Pulmonary artery endothelial cell (primary cell): Measurements from ENCODE around the gene ZBTB47. TPM values are rescaled to one million over a fixed set of nuclear protein-coding genes. Genes with fewer than 3 reads are reported as not detected.

Source experiments
- DNase-seq: peaks from one replicate; pipeline ENCODE4 v3.0.0-alpha.2; 2011; ENCODE audit warnings: low read depth, low spot score
- total RNA-seq: library from RNA; depleted of rRNA; stranded (reverse); fragments of >200 nt; gene quantifications from 2 replicates; pipeline ENCODE4 v1.2.3, GENCODE V29; 2014

Gene ZBTB47
- total RNA-seq, 1 donor from 2014 or later = 22.4 TPM

DNA sequence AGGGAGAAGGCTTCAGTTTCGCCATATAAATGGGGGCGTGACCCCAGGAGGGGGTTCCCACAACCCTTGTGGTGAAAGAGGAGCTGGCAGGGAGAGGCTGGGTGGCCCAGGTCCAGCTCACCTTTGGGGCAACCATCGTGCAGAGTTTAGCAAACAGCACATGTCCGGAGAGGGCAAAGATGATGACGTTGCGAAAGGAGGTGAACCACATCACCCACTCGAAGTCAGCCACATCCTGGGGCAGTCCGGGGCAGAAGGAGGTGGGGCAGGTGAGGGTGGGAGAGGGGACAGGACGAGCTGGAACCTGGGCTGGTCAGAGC lies 45.4 kb downstream of the ZBTB47 start:
- no peak for DNase-seq

DNA sequence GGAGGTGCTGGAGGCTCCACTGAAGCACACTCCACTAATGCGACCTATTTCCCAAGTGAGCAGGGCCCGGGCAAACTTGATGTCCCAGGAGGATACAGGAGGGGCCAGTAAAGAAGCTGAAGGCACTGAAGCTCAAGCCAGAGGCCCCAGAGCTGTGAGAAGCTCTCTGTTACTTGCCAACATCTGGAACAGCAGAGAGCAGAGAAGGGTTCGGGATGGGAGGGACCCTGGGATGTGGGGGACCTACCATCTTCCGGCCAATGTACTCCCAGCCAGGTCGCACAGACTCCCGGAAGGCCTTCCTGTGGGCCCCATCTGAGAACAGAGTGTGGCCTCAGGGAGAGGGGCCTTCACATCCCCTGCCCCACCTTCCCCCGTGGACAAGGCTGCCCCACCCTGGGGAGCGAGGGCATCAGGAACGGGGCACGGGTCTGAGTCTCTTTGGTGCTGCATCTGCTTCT lies 46.0 kb downstream of the ZBTB47 start:
- no peak for DNase-seq

DNA sequence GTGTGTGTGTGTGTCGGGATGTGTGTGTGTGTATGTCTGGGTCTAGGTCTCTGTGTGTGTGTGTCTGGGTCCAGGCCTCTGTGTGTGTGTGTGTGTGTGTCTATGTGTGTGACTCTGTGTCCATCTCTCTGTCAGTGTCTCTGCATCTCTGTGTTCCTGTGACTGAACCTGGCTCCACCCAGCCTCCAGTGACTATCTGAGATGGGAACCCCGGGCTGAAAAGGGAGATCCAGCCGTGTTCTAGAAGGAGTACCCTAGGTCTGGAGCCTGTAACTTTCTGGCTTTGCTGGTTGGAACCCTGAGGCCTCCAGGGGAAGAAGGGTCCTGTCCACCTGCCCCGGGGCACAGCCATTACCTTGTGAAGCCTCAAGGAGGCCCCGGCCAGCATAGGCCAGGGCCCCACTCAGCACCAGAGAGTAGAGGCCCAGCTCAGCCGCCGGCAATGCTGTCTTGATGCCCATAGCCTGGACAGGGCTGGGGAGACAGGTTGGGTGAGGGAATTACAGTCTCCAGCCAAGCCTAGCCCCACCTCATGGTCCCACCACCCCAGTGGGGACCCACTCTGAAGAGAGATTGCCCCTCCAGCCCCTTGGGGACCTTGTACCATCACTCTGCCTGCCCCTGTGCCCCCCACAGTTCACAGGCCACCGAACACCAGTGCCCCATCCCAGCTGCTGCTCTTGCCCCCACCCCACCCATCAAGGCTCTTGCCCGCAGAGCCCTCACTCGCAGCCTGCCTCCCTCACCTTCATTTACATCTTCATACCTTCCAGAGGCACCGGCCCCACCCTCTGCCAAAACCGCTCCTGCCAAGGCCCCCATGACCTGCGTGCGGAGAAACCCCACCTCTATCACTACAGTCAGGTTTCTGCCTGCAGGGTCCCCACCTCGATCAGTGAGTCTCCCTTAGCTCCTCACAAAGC lies 47.1 kb downstream of the ZBTB47 start:
- no peak for DNase-seq

DNA sequence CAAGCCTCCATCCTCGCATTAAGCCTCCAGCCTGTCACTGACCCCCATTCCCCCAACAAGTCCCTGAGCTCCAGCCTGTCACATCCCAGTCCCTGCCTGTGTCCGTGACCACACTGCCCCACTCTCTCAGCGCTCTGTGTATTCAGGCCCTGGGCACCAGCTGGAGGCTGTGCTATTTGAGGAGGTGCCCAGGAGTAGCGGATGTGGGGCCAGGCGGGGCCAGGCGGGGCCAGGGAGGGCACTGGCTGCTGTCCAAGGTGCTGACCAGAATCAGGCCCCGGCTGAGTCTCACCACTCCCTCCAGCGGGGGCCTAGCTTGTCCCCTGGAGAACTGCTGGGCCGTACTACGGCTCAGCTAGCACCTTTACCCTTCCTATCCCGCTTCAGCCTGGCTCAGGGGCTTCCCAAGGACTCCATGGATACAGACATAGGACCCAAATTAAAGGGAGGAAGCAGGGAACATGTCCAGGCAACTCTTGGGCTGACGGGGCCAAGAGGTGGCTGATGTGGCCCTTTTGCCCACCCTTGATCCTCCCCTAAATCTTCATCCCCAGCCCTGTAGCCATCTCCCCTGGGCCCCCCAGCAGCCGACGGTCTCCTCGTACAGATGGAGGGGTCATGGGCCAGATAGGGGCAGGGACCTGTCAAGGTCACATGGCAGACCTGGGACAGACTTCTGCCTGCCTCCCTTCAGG lies 48.0 kb downstream of the ZBTB47 start:
- DNase-seq = no peak

DNA sequence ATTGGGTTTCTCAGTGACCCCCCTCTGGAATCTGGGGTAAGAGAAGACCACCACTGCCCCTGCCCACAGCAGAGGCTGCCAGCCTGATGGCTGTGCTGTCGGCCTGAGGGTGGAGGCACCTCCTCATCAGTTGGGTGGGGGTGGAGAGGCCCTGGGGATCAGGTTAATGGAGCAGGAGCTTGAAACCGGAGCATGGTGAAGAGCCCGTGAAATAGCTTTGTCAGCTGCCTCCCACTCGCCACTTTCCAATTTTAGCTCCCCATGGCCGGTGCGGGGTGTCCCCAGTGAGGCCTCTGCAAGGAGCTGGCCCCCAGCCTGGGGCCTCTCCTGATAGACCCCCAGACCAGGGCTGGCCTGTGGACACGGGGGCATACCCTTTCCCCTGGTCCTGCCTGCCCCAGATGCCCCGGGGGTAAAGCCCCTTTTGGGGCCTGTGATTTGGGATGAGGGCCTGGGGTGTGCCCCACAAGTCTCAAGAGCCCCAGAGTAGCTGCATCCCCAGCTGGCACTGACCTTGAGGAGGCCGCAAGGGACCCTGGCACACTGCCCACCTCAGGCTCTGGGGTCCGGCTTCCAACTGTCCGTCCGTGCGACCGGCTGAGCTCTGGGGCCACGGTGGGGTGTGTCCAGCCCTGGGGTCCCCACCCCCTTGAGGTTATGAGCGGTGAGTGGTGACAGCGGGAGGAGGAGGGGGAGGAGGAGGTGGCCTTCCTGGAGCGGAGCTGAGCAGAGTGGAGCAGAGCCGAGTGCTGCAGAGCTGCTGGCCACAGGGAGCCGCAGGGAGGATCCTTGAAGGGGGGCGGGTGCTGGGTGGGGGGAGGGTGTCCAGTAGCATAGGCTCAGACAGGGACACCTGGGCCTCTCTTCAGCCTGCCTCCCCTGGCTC lies 48.8 kb downstream of the ZBTB47 start, which contains the start of gene HHATL:
TSS of gene HHATL (minus strand) at position 733 of the 886 bp plus-strand sequence. CDS start 1,972 bp downstream, outside the sequence.
- DNase-seq = no peak

DNA sequence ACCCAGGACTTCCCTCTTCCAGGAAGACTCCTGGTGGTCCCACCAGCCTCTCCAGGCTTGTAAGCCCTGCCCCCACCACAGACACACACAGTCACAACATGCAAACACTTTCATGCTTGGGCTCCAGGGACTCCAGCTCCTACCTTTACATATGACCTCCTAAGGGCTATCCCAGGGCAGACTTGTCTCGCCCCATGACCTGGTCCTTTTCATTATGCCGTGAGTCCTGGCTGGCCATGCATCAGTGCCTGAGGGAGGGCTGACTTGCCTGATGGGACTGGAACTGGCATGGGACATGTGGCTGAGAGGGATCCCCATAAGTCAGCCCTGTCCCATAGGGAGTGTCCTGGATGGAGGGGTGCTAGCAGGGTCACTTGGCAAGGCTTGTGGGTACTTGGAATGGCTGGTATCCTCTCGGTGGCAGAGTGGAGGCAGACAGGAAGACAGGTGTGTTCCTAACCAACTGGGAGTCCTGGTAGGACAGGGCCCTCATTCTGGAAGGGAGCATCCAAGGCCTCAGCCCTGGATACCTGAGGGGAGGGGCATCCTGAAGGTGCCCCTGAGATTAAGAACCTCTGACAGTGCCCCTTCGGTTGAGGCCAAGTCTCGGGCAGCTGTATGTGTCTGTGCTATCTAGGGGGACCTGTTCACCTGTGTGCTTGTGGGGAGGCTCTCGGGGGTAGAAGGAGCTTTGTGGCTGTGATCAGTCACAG lies 49.6 kb downstream of the ZBTB47 start:
- DNase-seq = no peak

DNA sequence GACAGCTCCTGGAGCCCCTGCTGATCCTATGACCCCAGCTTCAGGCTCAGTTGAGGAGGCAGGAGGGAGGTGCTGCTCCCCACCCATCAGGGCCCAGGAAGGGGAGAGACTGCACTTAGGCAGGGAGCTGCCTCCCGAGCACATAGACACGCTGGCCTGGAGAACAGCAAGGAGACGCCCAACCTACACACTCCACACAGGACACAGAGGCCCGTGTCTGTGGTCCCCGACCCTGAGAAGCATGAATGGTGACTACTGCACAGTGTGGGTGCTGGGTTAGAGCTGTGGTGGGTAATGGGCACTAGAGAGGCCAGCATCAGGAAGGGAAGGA lies 50.2 kb downstream of the ZBTB47 start:
- no peak for DNase-seq

DNA sequence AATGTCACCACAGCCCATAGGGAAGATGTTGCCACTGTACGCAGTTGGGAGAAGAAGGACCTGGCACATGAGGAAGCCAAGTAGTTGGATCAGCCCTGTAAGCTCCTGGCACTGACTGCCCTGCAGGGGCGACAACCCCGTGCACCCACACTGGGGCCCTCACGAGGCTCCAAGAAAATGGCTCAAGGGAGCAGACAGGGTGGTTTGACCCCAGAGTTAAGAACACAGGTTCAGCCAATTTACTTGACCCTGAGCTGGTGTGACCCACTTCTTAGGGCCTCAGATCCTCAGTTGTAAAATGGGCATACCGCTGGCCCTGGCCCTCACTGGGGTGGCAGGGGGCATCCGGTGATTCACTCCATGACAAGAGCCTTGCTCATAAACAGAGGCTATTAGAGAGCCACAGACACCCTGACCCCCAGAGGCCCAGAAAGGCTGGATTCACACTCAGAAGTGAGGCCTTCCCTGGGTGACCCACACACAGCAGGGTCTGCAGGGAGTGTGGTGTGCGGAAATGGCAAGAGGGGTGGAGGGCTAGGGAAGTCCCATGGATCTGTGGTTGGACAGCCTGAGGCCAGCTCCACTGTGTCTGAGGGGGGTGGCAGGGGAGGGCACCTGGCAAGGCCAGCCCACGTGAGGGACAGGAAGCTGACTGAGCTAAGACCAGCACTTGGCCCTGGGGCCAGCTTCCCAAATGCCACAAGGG lies 50.8 kb downstream of the ZBTB47 start:
- no peak for DNase-seq

DNA sequence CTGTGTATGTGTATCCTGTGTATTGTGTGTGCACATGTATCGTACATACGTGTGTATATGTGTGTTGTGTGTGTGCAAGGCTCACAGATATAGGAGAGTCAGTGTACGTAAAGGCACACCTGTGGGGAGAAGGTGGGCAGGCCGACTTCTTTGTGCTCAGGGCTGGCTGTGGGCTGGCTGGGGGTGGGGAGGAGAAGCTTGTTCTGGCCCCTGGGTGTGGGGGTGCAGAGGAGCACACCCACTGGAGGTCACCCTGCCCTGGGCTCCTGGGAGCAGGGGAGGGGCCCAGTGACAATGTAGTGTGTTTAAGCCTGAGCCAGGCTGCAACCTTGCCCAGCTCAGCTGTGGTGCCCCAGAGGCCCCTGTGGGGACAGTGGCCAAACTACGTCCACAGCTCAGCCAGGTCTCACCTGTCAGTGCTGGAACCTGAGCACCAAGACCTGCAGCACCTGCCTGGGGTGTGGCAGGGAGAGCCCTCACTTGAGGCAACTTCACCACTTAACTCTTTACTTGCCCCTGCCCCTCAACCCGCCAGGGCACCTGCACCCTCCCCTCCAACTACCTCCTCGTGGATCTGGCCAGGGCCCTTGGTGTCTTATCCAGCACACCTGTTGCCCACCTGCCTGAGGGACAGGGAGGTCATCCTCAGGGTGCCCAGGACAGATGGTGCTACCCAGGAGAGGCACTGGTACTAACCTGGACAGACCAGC lies 51.7 kb downstream of the ZBTB47 start:
- DNase-seq = no peak

DNA sequence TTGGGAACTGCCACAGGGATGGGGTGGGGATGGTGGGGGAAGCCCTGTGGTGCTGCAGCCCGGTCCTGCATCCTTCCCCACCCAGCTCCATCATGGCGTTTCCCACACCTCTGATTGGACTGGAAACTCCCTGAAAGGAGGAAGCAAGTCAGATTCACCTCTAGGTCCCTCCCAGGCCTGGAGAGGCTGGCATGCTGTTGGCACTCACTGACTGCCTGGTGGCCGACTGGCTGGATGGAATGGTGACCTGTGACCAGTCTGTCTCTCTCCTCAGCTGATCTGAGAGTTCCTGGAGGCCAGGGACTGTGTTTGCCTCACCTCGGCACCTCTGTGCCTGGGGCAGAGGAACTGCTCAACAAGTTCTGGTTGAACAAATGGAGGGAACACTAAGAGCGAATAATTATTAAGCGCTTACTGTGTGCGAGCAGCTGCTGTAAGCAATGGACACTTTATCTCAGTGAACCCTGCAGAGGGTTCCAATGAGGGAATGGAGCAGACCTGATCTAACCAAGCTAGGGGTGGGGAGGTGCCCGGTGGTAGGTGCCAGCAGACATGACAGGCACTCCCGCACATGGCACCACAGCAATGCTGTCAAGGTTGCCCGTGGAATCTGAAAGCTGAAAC lies 52.6 kb downstream of the ZBTB47 start:
- no peak for DNase-seq

DNA sequence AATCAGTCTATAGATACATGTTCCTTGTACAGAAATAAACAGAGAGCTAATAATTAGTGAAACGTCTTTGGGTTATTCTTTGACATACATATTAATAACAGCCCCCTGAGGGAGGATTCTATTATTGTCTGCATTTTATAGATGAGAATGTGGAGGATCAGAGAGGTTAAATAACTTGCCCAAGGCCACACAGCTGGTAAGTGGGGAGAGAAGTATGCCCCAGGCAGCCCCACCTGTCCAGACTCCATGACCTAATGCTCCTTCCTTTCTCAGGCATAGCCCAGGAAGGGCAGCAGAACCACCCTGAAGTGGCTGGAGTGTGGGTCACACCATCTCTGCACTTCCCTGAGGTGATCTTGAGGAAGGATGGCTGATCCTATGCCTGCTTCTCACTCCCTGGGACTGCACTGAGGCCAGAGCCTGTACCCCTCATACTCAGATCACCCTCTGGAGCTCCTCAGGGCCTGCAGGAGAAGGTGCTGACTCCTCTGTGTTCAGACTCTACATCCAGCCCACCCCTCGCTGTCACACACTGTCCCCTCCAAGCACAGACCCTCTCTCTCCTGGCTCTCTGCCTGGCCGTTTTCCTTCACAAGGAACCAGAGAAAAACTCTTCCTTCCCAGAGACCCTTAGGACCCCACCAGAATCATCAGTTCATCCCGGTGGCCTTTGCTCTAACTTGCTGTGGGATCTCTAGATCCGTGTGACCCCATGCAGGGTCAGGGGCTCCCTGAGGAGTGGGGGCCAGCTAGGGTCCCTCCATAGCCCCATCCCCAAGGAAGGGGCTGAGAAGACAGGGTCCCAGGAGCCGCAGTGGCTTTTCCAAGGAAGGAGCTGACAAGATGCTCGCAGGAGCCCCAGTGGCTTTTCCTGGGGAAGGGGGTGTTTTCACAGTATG lies 53.5 kb downstream of the ZBTB47 start:
- DNase-seq = no peak

DNA sequence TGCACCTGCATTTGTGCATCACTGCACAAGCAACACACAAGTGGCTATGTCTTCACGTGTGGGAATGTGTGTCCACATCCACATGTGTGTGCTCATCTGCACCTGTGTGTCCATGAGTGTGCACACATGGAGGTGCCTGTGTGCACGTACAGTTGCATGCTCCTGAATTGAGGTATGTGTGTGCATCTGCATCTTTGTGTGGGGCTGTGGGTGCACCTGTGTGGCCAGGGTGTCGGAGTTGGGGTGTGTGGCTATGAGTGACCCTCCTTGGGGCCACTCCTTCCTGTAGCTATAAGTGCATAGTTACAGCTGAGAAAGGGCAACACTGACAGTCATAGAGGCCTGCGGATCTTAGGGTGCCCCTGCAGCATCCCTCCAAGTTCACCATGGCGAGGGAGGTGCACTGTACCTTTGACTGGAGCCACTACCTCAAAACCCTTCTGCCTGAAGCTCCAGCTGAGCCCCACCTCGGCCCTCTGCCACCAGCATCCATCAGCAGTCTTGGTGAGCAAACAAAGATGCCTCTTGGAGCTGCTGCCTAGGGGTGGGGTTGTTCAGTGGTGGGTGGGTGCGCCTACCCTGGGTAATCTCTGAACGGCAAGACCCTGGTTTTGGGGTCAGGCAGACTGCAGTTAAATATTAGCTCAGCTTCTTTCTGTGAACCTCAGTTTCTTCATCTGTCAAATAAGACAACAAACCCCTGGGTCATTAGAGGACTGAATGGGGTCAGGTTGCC lies 54.3 kb downstream of the ZBTB47 start:
- DNase-seq = no peak

DNA sequence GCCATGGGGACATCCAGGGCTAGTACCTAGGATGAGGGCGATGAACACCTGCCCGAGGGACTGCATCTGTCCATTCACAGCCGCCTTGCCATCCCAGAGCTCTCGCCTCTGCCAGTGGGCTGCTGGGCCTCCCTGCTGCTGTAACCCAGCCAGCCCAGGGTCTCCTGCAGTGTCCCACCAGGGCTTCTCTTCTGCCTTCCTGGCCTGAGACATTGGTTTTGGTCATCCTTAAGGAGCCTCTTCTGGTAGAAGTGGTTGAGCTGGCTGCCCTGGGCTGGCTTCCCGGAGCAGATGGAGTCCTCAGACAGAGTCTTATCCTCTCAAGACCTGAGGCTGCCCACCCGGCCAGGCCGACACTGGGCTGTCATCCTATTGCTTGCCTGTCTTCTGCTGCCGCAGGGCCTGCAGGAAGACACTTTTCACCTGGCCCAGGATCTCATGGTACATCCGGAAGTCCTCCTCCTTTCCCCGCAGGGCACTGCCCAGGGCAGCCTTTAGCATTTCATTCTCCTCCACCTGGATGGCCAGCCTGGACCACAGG lies 55.2 kb downstream of the ZBTB47 start:
- DNase-seq = no peak

DNA sequence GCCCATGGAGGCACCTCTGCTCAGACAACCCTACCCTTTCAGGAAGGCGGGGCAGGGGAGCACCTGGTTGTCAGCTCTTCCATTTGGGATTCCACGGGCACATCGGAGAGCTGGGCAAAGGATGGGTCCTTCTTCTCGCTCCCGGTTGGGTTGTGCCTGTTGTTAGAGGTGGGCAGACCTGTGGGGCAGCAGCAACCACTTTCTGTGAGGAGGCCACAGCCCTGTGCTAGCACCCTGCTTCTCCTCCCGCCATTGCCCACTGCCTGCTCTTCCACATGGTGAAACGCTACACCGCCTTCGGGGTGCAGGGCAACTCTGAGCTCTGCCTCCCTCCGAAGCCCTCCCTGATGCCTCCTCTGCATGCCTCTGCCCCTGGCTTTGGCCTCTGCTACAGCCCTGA lies 56.1 kb downstream of the ZBTB47 start:
- DNase-seq = no peak

DNA sequence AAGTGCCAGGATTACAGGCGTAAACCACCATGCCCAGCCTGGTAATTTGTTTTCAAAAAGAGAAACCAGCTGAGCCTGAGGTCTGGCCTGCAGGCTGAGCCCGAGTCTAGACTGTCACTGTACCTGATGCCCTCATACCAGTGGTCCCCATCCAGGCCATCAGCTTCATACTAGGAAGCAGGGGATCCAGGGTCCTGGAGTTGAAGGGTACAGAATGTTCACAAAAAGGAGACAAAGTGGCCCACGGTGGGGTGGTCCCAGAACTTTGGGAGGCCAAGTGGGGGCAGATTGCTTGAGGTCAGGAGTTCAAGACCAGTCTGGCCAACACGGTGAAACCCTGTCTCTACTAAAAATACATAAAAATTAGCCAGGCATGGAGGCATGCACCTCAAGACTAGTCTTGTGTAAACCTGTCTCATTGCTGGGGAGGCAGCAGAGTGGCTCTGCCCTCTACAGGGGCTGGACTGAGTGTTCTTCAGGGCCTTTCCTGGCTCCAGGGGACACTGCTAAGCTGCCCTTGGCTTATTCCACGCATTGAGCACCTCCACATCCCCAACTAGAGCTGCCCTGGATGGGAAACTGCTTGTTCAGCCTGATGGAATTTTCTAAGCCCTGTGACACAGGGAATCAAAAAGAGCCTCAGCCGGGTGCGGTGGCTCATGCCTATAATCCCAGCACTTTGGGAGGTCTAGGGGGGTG lies 57.0 kb downstream of the ZBTB47 start:
- no peak for DNase-seq

DNA sequence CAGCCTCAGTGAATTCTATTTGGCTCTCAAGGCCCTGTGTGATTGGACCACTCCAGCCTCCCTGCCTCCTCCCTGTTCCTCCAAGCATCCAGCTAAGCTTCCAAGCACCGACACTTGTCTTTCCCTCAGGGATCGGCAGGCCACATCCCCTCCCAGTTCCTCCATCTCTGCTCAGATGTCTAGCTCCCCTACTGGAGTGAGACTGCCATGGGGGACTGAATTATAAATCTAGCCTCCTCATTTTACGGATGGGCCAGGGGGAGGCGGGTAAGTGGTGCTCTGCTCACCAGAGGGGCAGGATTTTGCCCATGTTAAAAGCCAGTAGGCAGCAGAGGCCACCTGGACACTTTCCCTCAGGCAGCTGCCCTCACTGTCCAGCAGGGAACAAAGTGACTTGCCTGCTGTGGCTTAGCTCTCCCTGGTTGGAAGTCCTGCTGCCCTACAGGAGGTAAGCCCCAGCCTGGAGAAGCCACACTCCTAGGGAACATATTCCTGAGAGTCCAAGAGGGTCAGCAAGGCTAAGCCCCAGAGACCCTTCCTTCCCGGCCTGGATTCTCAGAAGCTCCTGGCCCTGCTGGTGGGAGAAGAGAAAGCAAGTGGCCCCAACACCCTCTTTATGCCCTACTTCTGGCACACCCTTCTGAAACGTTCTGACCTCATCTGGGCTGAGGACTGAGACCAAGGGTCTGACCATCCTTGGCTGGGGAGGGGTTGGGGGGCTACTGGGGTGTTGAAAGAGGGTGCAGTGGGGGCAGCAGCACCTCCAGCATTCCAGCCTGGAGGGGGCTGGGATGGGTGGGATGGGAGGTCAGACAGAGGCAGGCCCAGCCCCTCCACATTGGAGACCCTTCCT lies 58.2 kb downstream of the ZBTB47 start:
- no peak for DNase-seq
